Measurements from ENCODE around the gene CPSF4.

Gene CPSF4

GRCh38 chr7:99438573-99439480 lies at the start of gene CPSF4, which contains the start of gene PTCD1:
Gene CPSF4, plus strand, starts transcription at chr7:99438943. Its CDS starts 140 bp downstream, at chr7:99439083.
Gene PTCD1, minus strand, starts transcription at chr7:99438798. Its CDS starts 3,556 bp downstream, at chr7:99435242.
- DNase-seq (ENCODE audit: low spot score) = peak; percentile 99

- no peak for DNase-seq (ENCODE audit: low spot score)
Observed at GRCh38 chr7:99389772-99390171, 49.0 kb upstream of the CPSF4 start.

- no peak for DNase-seq (ENCODE audit: low spot score)
Observed at GRCh38 chr7:99390941-99391602, 47.7 kb upstream of the CPSF4 start.

GRCh38 chr7:99392046-99392445 lies 46.7 kb upstream of the CPSF4 start:
- no peak for DNase-seq (ENCODE audit: low spot score)

GRCh38 chr7:99392659-99393354 lies 45.9 kb upstream of the CPSF4 start:
- DNase-seq (ENCODE audit: low spot score) = peak; percentile 65

- no peak for DNase-seq (ENCODE audit: low spot score)
Observed at GRCh38 chr7:99393355-99394187, 45.2 kb upstream of the CPSF4 start.

- no peak for DNase-seq (ENCODE audit: low spot score)
Observed at GRCh38 chr7:99394188-99394502, 44.6 kb upstream of the CPSF4 start.

GRCh38 chr7:99395616-99396327 lies 43.0 kb upstream of the CPSF4 start:
- DNase-seq (ENCODE audit: low spot score) = no peak

- DNase-seq (ENCODE audit: low spot score) = no peak
Observed at GRCh38 chr7:99396418-99397296, 42.1 kb upstream of the CPSF4 start.

- DNase-seq (ENCODE audit: low spot score) = no peak
Observed at GRCh38 chr7:99397297-99397983, 41.3 kb upstream of the CPSF4 start.

GRCh38 chr7:99398891-99399445 lies 39.8 kb upstream of the CPSF4 start:
- no peak for DNase-seq (ENCODE audit: low spot score)

GRCh38 chr7:99399597-99399996 lies 39.1 kb upstream of the CPSF4 start:
- DNase-seq (ENCODE audit: low spot score) = no peak

GRCh38 chr7:99402854-99403253 lies 35.9 kb upstream of the CPSF4 start:
- no peak for DNase-seq (ENCODE audit: low spot score)

GRCh38 chr7:99403764-99404163 lies 35.0 kb upstream of the CPSF4 start:
- DNase-seq (ENCODE audit: low spot score) = no peak

- no peak for DNase-seq (ENCODE audit: low spot score)
Observed at GRCh38 chr7:99404235-99404976, 34.3 kb upstream of the CPSF4 start.

- no peak for DNase-seq (ENCODE audit: low spot score)
Observed at GRCh38 chr7:99404977-99405320, 33.8 kb upstream of the CPSF4 start.

GRCh38 chr7:99406557-99406956 lies 32.2 kb upstream of the CPSF4 start:
- DNase-seq (ENCODE audit: low spot score) = no peak

GRCh38 chr7:99407872-99408378 lies 30.8 kb upstream of the CPSF4 start:
- DNase-seq (ENCODE audit: low spot score) = peak; percentile 90
